Stimulated activated CD8-positive, alpha-beta memory T cell treated with anti-CD3 and anti-CD28 coated beads, Interleukin-15, amount 100 ng/mL, for 24 hours (primary cell): ENCODE data around the gene CTBP1.
A peak's percentile ranks its signal among the peaks of the same experiment; 100 is the strongest.

ENCODE experiments used
- DNase-seq: peaks from one replicate; pipeline ENCODE4 v3.0.0-alpha.2; 2020; ENCODE audit warnings: low read depth

Gene CTBP1

GRCh38 chr4:1172971-1173757 lies 75.8 kb downstream of the CTBP1 start:
- DNase-seq, result no peak

- DNase-seq, result no peak
Observed at GRCh38 chr4:1172228-1172851, 76.6 kb downstream of the CTBP1 start, which contains the start of gene SPON2. Gene SPON2, minus strand, starts transcription at chr4:1172583.

DNA sequence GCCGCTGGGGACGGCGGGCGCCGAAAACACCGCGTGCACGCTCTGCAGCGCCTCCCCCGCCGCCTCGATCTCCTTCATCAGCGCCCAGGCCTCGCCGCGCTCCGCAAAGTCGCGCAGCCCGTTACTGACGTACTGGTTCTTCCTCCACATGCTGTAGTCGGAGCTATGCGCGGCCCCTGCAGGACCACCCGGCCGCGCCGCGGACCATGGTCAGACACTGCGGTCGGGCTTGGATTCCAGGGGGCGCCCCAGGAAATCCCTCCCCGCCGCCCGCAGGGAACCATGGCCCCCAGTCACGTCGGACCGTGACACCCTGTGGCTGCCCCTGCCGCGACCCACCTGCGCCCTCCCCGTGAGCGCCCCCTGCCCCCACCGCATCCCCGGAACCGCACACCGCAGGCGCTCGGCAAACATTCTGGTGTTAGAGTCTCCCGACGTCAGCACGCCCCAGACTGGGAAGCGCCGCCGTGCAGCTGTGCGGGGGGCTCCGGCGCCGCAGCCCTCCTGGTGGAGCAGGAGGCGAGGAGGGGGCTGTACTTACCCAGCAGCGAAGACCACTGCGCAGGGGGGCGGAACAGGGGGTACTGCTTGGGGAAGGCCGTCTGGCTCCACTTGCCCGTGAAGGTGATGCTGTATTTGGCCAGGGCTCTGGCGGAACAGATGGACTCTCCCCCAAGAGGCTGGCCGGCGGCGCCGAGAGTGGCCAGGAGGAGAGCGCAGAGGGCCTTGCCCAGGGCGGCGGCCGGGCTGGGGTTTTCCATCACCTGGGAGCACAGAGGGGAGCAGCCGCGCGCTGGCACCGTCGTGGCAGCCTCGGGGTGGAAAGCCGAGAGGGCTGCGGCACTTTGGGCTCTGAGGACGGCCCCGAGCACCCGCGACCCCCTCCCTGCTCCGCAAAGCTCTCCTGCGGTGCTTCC lies 77.4 kb downstream of the CTBP1 start:
- DNase-seq, result no peak

- no peak for DNase-seq
Observed at GRCh38 chr4:1170976-1171310, 78.0 kb downstream of the CTBP1 start.

GRCh38 chr4:1170156-1170975 lies 78.6 kb downstream of the CTBP1 start:
- no peak for DNase-seq

GRCh38 chr4:1169691-1170096 lies 79.2 kb downstream of the CTBP1 start:
- no peak for DNase-seq

DNA sequence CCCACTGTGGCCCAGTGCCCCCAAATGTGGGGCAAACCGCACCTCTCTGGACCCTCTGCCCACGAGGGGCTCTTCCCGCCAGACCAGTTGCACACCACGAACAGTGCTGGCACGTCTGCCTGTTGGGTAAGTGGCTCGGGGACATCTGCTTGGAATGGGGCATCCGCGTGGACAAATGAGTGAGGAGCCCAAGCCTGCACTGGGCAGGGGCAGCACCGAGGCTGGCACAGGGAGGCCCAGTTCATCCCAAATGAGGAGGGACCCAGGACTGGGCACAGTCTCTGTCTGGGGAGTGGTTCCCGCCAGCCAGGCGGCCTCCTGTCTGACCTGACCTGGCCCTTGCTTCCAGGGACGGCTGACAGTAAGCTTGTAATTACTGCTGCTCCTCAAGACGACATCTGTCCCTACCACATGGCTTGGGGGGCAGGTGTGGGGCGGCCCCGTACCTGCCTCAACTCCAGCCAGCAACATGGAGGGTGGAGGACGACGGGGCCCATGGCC lies 79.7 kb downstream of the CTBP1 start:
- DNase-seq, result no peak

DNA sequence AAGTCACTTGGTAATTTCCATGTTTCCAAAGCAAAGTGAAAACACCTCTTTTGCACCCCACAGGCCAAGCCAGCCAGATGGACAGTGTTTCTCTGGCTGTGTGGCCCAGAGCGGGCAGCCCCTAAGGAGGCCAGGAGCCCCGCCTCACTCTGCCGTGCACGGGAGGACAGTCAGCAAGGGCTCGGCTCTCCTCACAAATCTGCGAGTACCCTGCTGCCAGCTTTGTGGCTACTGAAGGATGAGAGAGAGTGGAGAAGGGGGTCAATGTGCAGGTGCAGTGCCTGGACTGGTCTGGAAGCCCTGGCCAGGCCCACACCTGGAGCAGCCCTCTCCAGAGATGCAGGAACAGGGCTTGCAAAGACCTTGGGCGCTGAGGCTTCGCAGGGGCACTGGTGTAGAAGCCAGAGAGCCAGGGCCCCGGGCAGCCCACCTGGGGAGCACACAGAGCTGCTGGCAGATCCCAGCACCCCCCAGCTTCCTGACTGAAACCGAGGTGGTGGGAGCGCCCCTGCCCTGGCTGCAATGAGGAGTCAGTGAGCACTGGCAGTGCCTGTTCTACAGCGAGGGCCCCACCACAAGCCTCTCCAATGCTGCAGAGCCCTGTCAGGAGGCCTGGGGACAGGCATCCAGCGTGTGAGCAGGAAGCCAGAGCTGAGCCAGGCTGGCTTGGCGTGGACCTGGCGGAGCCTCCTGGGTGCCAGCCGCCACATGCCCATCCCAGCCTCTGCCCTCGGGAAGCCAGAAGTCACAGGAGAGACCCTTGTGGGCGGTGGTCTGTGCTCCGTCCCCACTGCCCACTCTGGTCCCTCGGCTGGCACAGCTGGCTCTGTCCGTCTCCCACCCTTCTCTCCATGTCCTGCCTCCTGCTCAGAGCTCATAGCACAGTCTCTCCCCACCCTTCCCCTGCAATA lies 80.5 kb downstream of the CTBP1 start:
- DNase-seq, result no peak

DNA sequence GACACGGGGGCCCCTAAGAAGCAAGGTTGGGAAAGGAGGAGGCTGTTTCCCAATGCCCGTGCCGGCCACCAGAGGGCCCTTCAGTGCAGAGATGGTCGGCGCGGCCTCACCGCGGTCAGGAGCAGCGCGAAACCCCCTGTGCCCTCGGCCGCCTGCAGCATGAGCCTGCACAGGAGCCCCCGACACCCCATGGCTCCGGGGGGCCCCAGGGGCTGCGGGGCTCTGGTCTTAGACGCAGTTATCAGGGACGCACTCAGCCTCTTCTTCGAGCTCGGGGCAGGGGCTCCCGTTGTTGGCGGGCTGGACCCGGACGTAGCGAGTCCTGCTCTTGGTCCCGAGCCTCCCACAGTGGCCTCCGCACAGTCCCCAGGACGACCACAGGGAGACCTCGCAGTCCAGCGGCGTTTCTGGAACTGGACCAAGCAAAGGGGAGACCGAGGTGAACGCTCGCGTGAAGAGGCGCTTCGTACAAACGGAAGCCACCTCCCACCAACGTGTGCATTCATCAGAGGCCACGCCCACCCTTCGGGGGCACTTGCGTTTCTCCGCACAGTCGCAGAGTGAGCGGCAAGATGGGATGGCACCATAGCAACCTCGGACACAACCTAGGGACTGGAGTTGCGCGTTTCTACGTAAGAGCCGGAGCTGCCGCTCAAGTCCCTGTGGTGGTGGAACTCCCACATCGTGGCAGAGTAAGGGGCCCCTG lies 81.5 kb downstream of the CTBP1 start:
- DNase-seq, result peak; percentile 69

GRCh38 chr4:1166509-1167243 lies 82.3 kb downstream of the CTBP1 start:
- DNase-seq, result no peak

DNA sequence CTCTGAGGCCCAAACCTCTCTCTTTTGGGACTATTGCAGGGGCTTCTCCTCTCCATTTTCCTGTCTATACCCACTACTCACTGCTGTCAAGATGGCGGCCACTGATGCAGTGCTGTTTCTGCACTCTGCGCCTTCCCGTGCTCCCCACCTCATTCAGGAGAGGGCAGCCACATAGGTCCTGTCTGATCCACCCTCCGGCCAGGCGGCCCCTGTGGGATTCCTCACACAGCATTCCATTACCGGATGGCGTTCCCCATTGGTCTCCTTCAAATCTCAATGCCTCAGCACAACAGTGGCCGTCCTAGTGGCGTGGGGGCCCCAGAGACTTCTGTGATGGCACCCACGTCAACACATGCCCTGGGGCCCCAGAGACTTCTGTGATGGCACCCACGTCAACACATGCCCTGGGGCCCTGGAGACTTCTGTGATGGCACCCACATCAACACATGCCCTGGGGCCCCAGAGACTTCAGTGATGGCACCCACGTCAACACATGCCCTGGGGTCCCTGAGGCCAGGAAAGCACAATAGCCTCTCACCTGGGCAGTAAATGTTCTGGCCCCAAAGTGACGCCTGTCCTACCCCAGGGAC lies 83.9 kb downstream of the CTBP1 start:
- no peak for DNase-seq

GRCh38 chr4:1164444-1164843 lies 84.5 kb downstream of the CTBP1 start:
- DNase-seq, result no peak

DNA sequence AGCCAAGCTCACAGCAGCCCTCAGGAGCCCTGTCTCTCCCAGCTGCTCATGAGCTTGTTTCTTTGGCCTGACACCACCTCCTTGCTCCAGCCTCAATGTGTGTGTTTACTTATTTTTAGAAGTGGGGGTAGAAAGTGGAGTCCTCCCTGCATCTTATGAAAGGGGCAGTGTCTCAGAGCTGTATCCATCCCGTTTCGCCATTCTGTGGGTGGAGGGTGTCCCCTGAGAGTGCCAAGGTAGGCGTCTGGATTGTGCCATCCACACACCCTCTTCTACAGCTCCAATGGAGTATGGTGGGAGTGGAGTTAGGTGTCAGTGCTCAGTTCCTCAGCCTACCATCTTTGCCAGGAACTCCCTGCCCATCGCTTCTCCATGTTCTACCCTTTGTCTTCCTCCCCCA lies 84.9 kb downstream of the CTBP1 start:
- no peak for DNase-seq
